HEK293T (cell line): ENCODE data around the gene DNAJB11.

Experiments used
- BHLHE40 ChIP-seq: fragments of 450-650 bp; IDR thresholded peaks from 2 replicates; pipeline ENCODE4 v1.6.1; 2016; ENCODE audit warnings: mild to moderate bottlenecking, moderate library complexity, borderline replicate concordance
- ELF4 ChIP-seq: fragments of 450-650 bp; IDR thresholded peaks from 2 replicates; pipeline ENCODE4 v1.6.1; 2017; ENCODE audit warnings: antibody characterized with exemption
- FOXM1 ChIP-seq: fragments of 450-650 bp; IDR thresholded peaks from 2 replicates; pipeline ENCODE4 v1.6.1; 2017; ENCODE audit warnings: mild to moderate bottlenecking, borderline replicate concordance
- LEF1 ChIP-seq: fragments of 450-650 bp; IDR thresholded peaks from 2 replicates; pipeline ENCODE4 v1.6.1; 2017; ENCODE audit warnings: mild to moderate bottlenecking, borderline replicate concordance
- NFRKB ChIP-seq: fragments of 450-650 bp; IDR thresholded peaks from 2 replicates; pipeline ENCODE4 v1.6.1; 2016; ENCODE audit warnings: mild to moderate bottlenecking, moderate library complexity
- SP1 ChIP-seq: fragments of 450-650 bp; IDR thresholded peaks from 2 replicates; pipeline ENCODE4 v1.6.1; 2017
- SUZ12 ChIP-seq: fragments of 450-650 bp; IDR thresholded peaks from 2 replicates; pipeline ENCODE4 v1.6.1; 2016; ENCODE audit warnings: mild to moderate bottlenecking
- TARDBP ChIP-seq: fragments of 450-650 bp; IDR thresholded peaks from 2 replicates; pipeline ENCODE4 v1.6.1; 2016
- ZNF384 ChIP-seq: fragments of 450-650 bp; IDR thresholded peaks from 2 replicates; pipeline ENCODE4 v1.6.1; 2016

- TF ChIP-seq LEF1 (no peak), SP1 (no peak), FOXM1 (no peak), ELF4 (no peak), TARDBP (no peak), SUZ12 (no peak), BHLHE40 (no peak), NFRKB (no peak), ZNF384 (no peak)
Measured at GRCh38 chr3:186608624-186609215, 38.2 kb downstream of the DNAJB11 start.
